Endothelial cell of umbilical vein (primary cell): Measurements from ENCODE around the gene ABL1. TPM values are rescaled to one million over a fixed set of nuclear protein-coding genes. Genes with fewer than 3 reads are reported as not detected.

ENCODE experiments used
- BruUV-seq: library from RNA; stranded (reverse); fragments of 400-500 nt; replicated peaks from 2 replicates; lab custom pipeline; 2021; lab: Mats Ljungman, UMichigan
- CTCF ChIA-PET: fragments of 300-600, 350-600 bp; sonication (Branson Sonifier 250); formaldehyde crosslinking; loops from one replicate; lab custom pipeline; 2021; ENCODE audit warnings: antibody characterized with exemption, inconsistent platforms; lab: Charles Lee
- POLR2A ChIA-PET: fragments of 300-600, 350-600 bp; sonication (Branson Sonifier 250); formaldehyde crosslinking; loops from one replicate; lab custom pipeline; 2021; ENCODE audit warnings: antibody characterized with exemption, inconsistent platforms; lab: Charles Lee
- DNase-seq: peaks from one replicate; pipeline ENCODE4 v3.0.0-alpha.2; 2011; ENCODE audit warnings: low read depth, low spot score
- FAIRE-seq: peaks from 2 replicates; lab custom pipeline; 2011; peaks lifted over from hg19 to GRCh38; lab: Jason Lieb, UNC
- H2AFZ ChIP-seq: 2 replicates; pipeline ENCODE4 v1.6.0; 2012; ENCODE audit warnings: low read depth, low read length, control low read depth, inconsistent platforms
- H3K27ac ChIP-seq: 2 replicates; pipeline ENCODE4 v1.5.1; 2011; ENCODE audit warnings: low read depth, mild to moderate bottlenecking, control low read depth, low read length, moderate library complexity; ENCODE audit not compliant: insufficient read depth
- H3K27me3 ChIP-seq, 2 experiments: 2 replicates each; pipeline versions ENCODE4 v1.6.0 to v1.6.1; 2011; ENCODE audit warnings: low read length in 2 of 2, mixed read lengths in 1 of 2; ENCODE audit not compliant: control insufficient read depth in 2 of 2, insufficient read depth in 2 of 2
- H3K36me3 ChIP-seq, 2 experiments: 2 replicates in 1 of 2; 3 replicates in 1 of 2; pipeline ENCODE4 v1.5.1; 2011; ENCODE audit warnings: low read length in 2 of 2, mild to moderate bottlenecking in 1 of 2, moderate library complexity in 1 of 2; ENCODE audit not compliant: control insufficient read depth in 2 of 2, insufficient read depth in 2 of 2; ENCODE audit errors: extremely low read depth in 1 of 2
- H3K4me1 ChIP-seq: 3 replicates; pipeline ENCODE4 v1.5.1; 2011; ENCODE audit warnings: mild to moderate bottlenecking, low read length; ENCODE audit not compliant: control insufficient read depth, insufficient read depth; ENCODE audit errors: extremely low read depth
- H3K4me2 ChIP-seq: 2 replicates; pipeline ENCODE4 v1.6.1; 2011; ENCODE audit warnings: low read length, control low read depth, mixed read lengths; ENCODE audit not compliant: insufficient read depth
- H3K4me3 ChIP-seq, 3 experiments: fragments of 200-600 bp in 1 of 3; sonication (generic), shearing (Covaris generic) in 1 of 3; replicated peaks in 1 of 3; 2 replicates each; pipeline ENCODE4 v1.5.1; 2011 to 2016; ENCODE audit warnings: control low read depth in 3 of 3, low read length in 3 of 3, mild to moderate bottlenecking in 2 of 3, inconsistent platforms in 1 of 3, low read depth in 1 of 3, moderate library complexity in 1 of 3; ENCODE audit not compliant: insufficient read depth in 1 of 3
- H3K79me2 ChIP-seq: 2 replicates; pipeline ENCODE4 v1.6.0; 2012; ENCODE audit warnings: low read length, inconsistent platforms; ENCODE audit not compliant: control insufficient read depth, insufficient read depth
- H3K9ac ChIP-seq: replicated peaks from 2 replicates; pipeline ENCODE3; 2011; ENCODE audit warnings: low read length, control low read depth; ENCODE audit not compliant: insufficient read depth; ENCODE audit errors: extremely low read depth
- H3K9me1 ChIP-seq: replicated peaks from 3 replicates; pipeline ENCODE4 v1.6.0; 2011; ENCODE audit warnings: mild to moderate bottlenecking, low read length; ENCODE audit not compliant: control insufficient read depth, insufficient read depth; ENCODE audit errors: extremely low read depth
- H3K9me3 ChIP-seq: replicated peaks from 2 replicates; pipeline ENCODE4 v1.5.1; 2012; ENCODE audit warnings: low read length, inconsistent platforms; ENCODE audit not compliant: control insufficient read depth, insufficient read depth
- H4K20me1 ChIP-seq: replicated peaks from 2 replicates; pipeline ENCODE3; 2011; ENCODE audit warnings: mild to moderate bottlenecking, low read length; ENCODE audit not compliant: control insufficient read depth, insufficient read depth; ENCODE audit errors: extremely low read depth
- CTCF ChIP-seq, 2 donors: IDR thresholded peaks; 1 replicate in 1 of 2; 2 replicates in 1 of 2; pipeline ENCODE4 v1.5.1; 2011; ENCODE audit warnings: low read length in 2 of 2, mild to moderate bottlenecking in 2 of 2, moderate library complexity in 2 of 2, control low read depth in 1 of 2, inconsistent platforms in 1 of 2, low read depth in 1 of 2; ENCODE audit not compliant: insufficient read depth in 1 of 2; ENCODE audit errors: extremely low read depth in 1 of 2
- EZH2 ChIP-seq: IDR thresholded peaks from 2 replicates; pipeline ENCODE4 v1.6.1; 2012; ENCODE audit warnings: borderline replicate concordance, low read depth, mild to moderate bottlenecking, moderate library complexity, low read length, inconsistent platforms; ENCODE audit not compliant: severe bottlenecking
- FOS ChIP-seq: IDR thresholded peaks from 2 replicates; pipeline ENCODE4 v1.6.1; 2011; ENCODE audit warnings: mild to moderate bottlenecking, low read length, moderate library complexity, borderline replicate concordance; ENCODE audit not compliant: insufficient read depth
- GATA2 ChIP-seq: IDR thresholded peaks from 2 replicates; pipeline ENCODE4 v1.7.0; 2011; ENCODE audit warnings: low read depth, mild to moderate bottlenecking, moderate library complexity, mixed read lengths, low read length; ENCODE audit not compliant: insufficient read length, insufficient read depth
- JUN ChIP-seq: IDR thresholded peaks from 2 replicates; pipeline ENCODE4 v1.6.1; 2011; ENCODE audit warnings: borderline replicate concordance, low read depth; ENCODE audit not compliant: insufficient read length, insufficient read depth
- MAX ChIP-seq: IDR thresholded peaks from 2 replicates; pipeline ENCODE4 v1.6.1; 2011; ENCODE audit not compliant: insufficient read depth, insufficient read length
- MYC ChIP-seq: IDR thresholded peaks from one replicate; pipeline ENCODE4 v1.6.1; 2011; ENCODE audit warnings: mild to moderate bottlenecking, low read depth, low read length
- POLR2A ChIP-seq: IDR thresholded peaks from 2 replicates; pipeline ENCODE4 v1.6.1; 2012; ENCODE audit warnings: low read depth, mild to moderate bottlenecking, control low read depth, low read length
- POLR2AphosphoS5 ChIP-seq: IDR thresholded peaks from 2 replicates; pipeline ENCODE4 v1.6.1; 2012; ENCODE audit warnings: low read depth, mild to moderate bottlenecking, control low read depth, low read length, moderate library complexity; ENCODE audit not compliant: insufficient read depth
- dilution Hi-C: fragments of 300-500 bp; cut with MboI; formaldehyde crosslinking; loops from one replicate; pipeline ENCODE4 v1.15.0; 2019; ENCODE audit warnings: low sequenced_read_pairs; ENCODE audit not compliant: extremely low pct_ligation_motif_present
- intact Hi-C: fragments of 100-400 bp; cut with micrococcal nuclease; formaldehyde crosslinking; loops from one replicate; pipeline ENCODE4 v1.10.0; 2022
- polyA plus RNA-seq, 4 experiments: library from polyadenylated mRNA; depleted of rRNA in 3 of 4; stranded (reverse) in 3 of 4; unstranded in 1 of 4; fragments of >200 nt; gene quantifications; 2 replicates each; pipeline versions ENCODE4 v1.2.1 to v1.2.3, GENCODE V29; 2011 to 2012; ENCODE audit warnings: missing spikeins in 1 of 4
- total RNA-seq: library from RNA; stranded (reverse); gene quantifications from 2 replicates; pipeline ENCODE4 v1.2.3, GENCODE V29; 2021

ABL1 gene
- total and polyA plus RNA-seq, 2 donors (not counting 3 experiments of a cell fraction or from before 2014, with no cell fraction given): 32.1 to 87.1 TPM

GRCh38 chr9:130905902-130906734 lies 71.1 kb downstream of the ABL1 start:
- intact Hi-C loops: no loop called here
- DNase-seq (no peak), FAIRE-seq (no peak)
- BruUV-seq: no TSS peak
- Histone ChIP-seq H3K79me2 (no peaks in the 10 kb centered on the region), H4K20me1 (no peaks in the 10 kb centered on the region), H3K4me2 (no peak overlapping the region), H3K4me3 (no peak overlapping the region), H3K9ac (no peak overlapping the region), H3K9me3 (no peaks in the 10 kb centered on the region), H3K27me3 (peaks cover 0 to 2% of the 10 kb centered on the region in 2 experiments), H2AFZ (no peak overlapping the region), H3K4me1 (no peaks in the 10 kb centered on the region), H3K9me1 (no peaks in the 10 kb centered on the region), H3K27ac (no peak overlapping the region), H3K36me3 (no peaks in the 10 kb centered on the region)
- dilution Hi-C loops: no loop called here
- TF ChIP-seq POLR2A: no peak
- no peak for TF ChIP-seq CTCF (IDR thresholded peaks at IDR 0.05; ENCODE audit: extremely low read depth in 1 of 2, insufficient read depth in 1 of 2, low read depth in 1 of 2, low read length in 2 of 2)
- TF ChIP-seq JUN: no peak
- no peak for TF ChIP-seq FOS
- TF ChIP-seq GATA2: no peak
- TF ChIP-seq EZH2: no peak
- no peak for TF ChIP-seq MYC
- TF ChIP-seq POLR2AphosphoS5: no peak
- no peak for TF ChIP-seq MAX
- ChIA-PET POLR2A (no interaction called here), CTCF (no interaction called here)
